GM12873 (cell line): Measurements from ENCODE around the gene LRRC4B.
A peak's percentile ranks its signal among the peaks of the same experiment; 100 is the strongest.

Source experiments
- CTCF ChIP-seq: IDR thresholded peaks from 2 replicates; pipeline ENCODE4 v1.5.1; 2012; ENCODE audit warnings: low read depth, mild to moderate bottlenecking, moderate library complexity, low read length, control low read depth; ENCODE audit not compliant: insufficient read depth; ENCODE audit errors: missing control alignments

LRRC4B gene

GRCh38 chr19:50542943-50543342, 25.3 kb downstream of the LRRC4B start:
- TF ChIP-seq CTCF, result no peak

- TF ChIP-seq CTCF, result peak; percentile 90
Measured at GRCh38 chr19:50537769-50538230, 30.4 kb downstream of the LRRC4B start.

DNA sequence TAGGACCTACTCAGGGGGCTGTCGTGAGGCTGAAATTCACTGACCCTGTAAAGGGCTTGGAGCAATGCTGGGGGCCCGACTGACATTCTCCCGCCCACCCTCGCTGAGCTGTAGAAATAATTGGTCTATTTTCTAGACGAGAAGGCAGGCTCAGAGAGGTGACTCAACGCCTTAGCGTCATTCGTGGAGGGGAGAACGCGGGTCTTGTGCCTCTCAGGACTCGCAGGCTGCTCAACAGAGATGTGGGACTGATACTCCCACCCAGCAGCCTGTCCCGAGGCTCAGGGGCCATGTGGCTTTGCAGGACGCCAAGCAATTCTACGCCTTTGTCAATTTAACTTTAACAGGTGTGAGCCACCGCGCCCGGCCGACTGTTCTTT, 30.9 kb downstream of the LRRC4B start:
- TF ChIP-seq CTCF, result no peak

- peak; percentile 10 for TF ChIP-seq CTCF
Measured at GRCh38 chr19:50536662-50537305, 31.5 kb downstream of the LRRC4B start.

DNA sequence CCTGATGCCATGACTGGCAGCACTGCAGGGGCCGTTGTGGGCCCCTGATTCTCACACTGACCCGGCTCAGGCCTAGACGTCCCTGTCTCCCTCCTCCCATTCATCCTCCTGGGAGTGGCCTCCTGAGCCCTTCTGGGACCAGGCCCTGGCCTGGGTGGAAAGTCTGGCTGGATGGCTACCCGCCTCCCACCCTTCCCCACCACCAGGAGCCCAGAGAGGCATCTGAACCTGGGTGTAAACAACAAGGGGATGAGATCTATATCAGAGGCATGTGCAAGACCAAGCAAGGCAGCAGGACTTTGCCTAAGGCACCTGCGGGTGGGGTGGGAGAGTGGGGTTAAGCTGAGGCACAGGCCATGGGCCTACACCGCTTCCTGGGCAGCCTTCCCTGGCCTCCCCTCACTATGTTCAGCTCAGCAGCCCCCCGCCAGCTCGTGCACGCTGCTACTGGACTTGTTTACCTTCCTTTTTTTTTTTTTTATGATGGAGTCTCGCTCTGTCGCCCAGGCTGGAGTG, 32.5 kb downstream of the LRRC4B start:
- TF ChIP-seq CTCF, result no peak

DNA sequence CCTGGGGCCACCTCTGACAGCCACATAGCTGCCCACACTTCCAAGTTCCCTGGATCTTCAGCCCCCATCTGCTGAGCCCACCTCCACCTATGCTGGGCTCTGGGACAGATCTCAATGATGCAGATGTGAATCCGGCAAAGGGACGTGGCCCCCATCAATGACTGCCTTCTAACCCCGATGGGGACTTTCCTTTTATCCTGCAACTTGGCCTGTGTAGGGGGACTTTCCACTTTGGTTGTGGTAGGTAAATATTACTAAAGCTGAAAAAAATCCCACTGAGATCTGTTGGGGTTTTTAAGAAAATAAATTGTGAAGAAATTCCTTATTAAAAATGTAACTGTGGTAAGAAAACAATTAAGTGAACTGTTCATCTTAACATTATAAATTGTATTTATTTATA, 33.8 kb downstream of the LRRC4B start:
- no peak for TF ChIP-seq CTCF

GRCh38 chr19:50532952-50533351, 35.3 kb downstream of the LRRC4B start:
- TF ChIP-seq CTCF, result no peak
